H1 (cell line): ENCODE data around the gene KLHDC7B. TPM values are rescaled to one million over a fixed set of nuclear protein-coding genes. Genes with fewer than 3 reads are reported as not detected.

Experiments used
- CTCF ChIA-PET: fragments of 300-600 bp; sonication (Branson Sonifier 250); formaldehyde crosslinking; loops from one replicate; lab custom pipeline; 2021; ENCODE audit not compliant: partially characterized antibody; lab: Charles Lee
- POLR2A ChIA-PET: fragments of 300-600 bp; sonication (Branson Sonifier 250); formaldehyde crosslinking; loops from one replicate; lab custom pipeline; 2021; ENCODE audit warnings: inconsistent platforms; ENCODE audit not compliant: partially characterized antibody; lab: Charles Lee
- DNase-seq, 2 experiments: peaks; one replicate each; pipeline versions ENCODE4 v3.0.0 to v3.0.0-alpha.2; 2010 to 2022; ENCODE audit warnings: low spot score in 2 of 2, low read depth in 1 of 2, mixed read lengths in 1 of 2
- FAIRE-seq: peaks from 2 replicates; lab custom pipeline; 2011; peaks lifted over from hg19 to GRCh38; lab: Jason Lieb, UNC
- H2AFZ ChIP-seq: 2 replicates; pipeline ENCODE4 v1.8.1; 2012; ENCODE audit warnings: low read length, inconsistent platforms
- H2AK5ac ChIP-seq: 2 replicates; pipeline ENCODE4 v1.6.1; 2013; ENCODE audit warnings: low read depth, low read length
- H2BK120ac ChIP-seq: replicated peaks from 2 replicates; pipeline ENCODE3; 2013; ENCODE audit warnings: low read depth, low read length, inconsistent platforms
- H2BK12ac ChIP-seq: 2 replicates; pipeline ENCODE4 v1.6.1; 2013; ENCODE audit warnings: low read depth, low read length
- H2BK15ac ChIP-seq: 2 replicates; pipeline ENCODE4 v1.6.1; 2013; ENCODE audit warnings: low read length
- H2BK20ac ChIP-seq: 2 replicates; pipeline ENCODE4 v1.6.1; 2013; ENCODE audit warnings: low read length
- H2BK5ac ChIP-seq: 2 replicates; pipeline ENCODE4 v1.6.1; 2013; ENCODE audit warnings: low read depth, low read length
- H3K14ac ChIP-seq: 2 replicates; pipeline ENCODE4 v1.6.1; 2013; ENCODE audit warnings: inconsistent platforms; ENCODE audit not compliant: insufficient read length
- H3K18ac ChIP-seq: 2 replicates; pipeline ENCODE4 v1.6.1; 2013; ENCODE audit warnings: low read length; ENCODE audit errors: extremely low read depth
- H3K23ac ChIP-seq: 2 replicates; pipeline ENCODE4 v1.6.1; 2013; ENCODE audit warnings: inconsistent platforms; ENCODE audit not compliant: insufficient read length
- H3K23me2 ChIP-seq: 2 replicates; pipeline ENCODE4 v1.6.1; 2013; ENCODE audit warnings: low read depth, low read length
- H3K27ac ChIP-seq: 2 replicates; pipeline ENCODE4 v1.6.1; 2011; ENCODE audit warnings: low read depth, low read length, inconsistent platforms
- H3K27me3 ChIP-seq, 4 experiments: replicated peaks in 1 of 4; 1 replicate in 1 of 4; 2 replicates in 3 of 4; pipeline versions ENCODE4 v1.6.1 to v1.8.1; 2011 to 2013; ENCODE audit warnings: low read length in 3 of 4, mild to moderate bottlenecking in 3 of 4, inconsistent platforms in 2 of 4, mixed read lengths in 2 of 4, moderate library complexity in 1 of 4; ENCODE audit not compliant: control insufficient read depth in 3 of 4, insufficient read depth in 3 of 4; ENCODE audit errors: extremely low read depth in 1 of 4
- H3K36me3 ChIP-seq, 4 experiments: 2 replicates each; pipeline versions ENCODE4 v1.6.1 to v1.8.1; 2011 to 2013; ENCODE audit warnings: mild to moderate bottlenecking in 4 of 4, low read length in 3 of 4, moderate library complexity in 2 of 4, control low read depth in 1 of 4, inconsistent platforms in 1 of 4; ENCODE audit not compliant: insufficient read depth in 4 of 4, control insufficient read depth in 2 of 4
- H3K4ac ChIP-seq: replicated peaks from 2 replicates; pipeline ENCODE3; 2013; ENCODE audit warnings: low read length, low read depth, mixed read lengths, inconsistent platforms; ENCODE audit not compliant: insufficient read length
- H3K4me1 ChIP-seq, 4 experiments: replicated peaks in 1 of 4; 1 replicate in 1 of 4; 2 replicates in 3 of 4; pipeline versions ENCODE4 v1.6.1 to v1.8.1; 2011 to 2013; ENCODE audit warnings: low read length in 3 of 4, inconsistent platforms in 2 of 4, mixed read lengths in 1 of 4; ENCODE audit not compliant: insufficient read depth in 4 of 4, control insufficient read depth in 3 of 4
- H3K4me2 ChIP-seq, 2 experiments: 2 replicates each; pipeline versions ENCODE4 v1.6.1 to v1.8.1; 2011 to 2013; ENCODE audit warnings: low read depth in 2 of 2, low read length in 2 of 2, control low read depth in 1 of 2, inconsistent platforms in 1 of 2, mild to moderate bottlenecking in 1 of 2; ENCODE audit not compliant: insufficient read depth in 1 of 2
- H3K4me3 ChIP-seq, 4 experiments: fragments of 200-600, 300-600 bp in 1 of 4; sonication (generic), shearing (Covaris generic), sonication (Bioruptor Twin) in 1 of 4; 2 replicates each; pipeline versions ENCODE4 v1.5.1 to v1.8.1; 2011 to 2016; ENCODE audit warnings: low read length in 4 of 4, low read depth in 3 of 4, control low read depth in 2 of 4, inconsistent platforms in 2 of 4, mild to moderate bottlenecking in 2 of 4, mixed read lengths in 1 of 4, moderate library complexity in 1 of 4; ENCODE audit not compliant: insufficient read depth in 2 of 4; ENCODE audit errors: extremely low read depth in 1 of 4
- H3K56ac ChIP-seq: replicated peaks from 2 replicates; pipeline ENCODE3; 2013; ENCODE audit warnings: low read depth, mild to moderate bottlenecking, mixed read lengths, low read length, inconsistent platforms; ENCODE audit not compliant: insufficient read length
- H3K79me1 ChIP-seq: 2 replicates; pipeline ENCODE4 v1.6.1; 2013; ENCODE audit warnings: low read depth, low read length, control low read depth
- H3K79me2 ChIP-seq, 2 experiments: 2 replicates each; pipeline versions ENCODE4 v1.6.1 to v1.8.1; 2012 to 2013; ENCODE audit warnings: low read length in 2 of 2, mild to moderate bottlenecking in 2 of 2, inconsistent platforms in 1 of 2; ENCODE audit not compliant: insufficient read depth in 2 of 2, control insufficient read depth in 1 of 2
- H3K9ac ChIP-seq, 4 experiments: replicated peaks in 1 of 4; 1 replicate in 1 of 4; 2 replicates in 3 of 4; pipeline versions ENCODE4 v1.6.1 to v1.8.1; 2011 to 2013; ENCODE audit warnings: low read depth in 3 of 4, low read length in 3 of 4, control low read depth in 2 of 4, mild to moderate bottlenecking in 2 of 4, moderate library complexity in 2 of 4, inconsistent platforms in 1 of 4; ENCODE audit errors: extremely low read depth in 1 of 4
- H3K9me3 ChIP-seq, 2 experiments: 2 replicates each; pipeline versions ENCODE4 v1.6.1 to v1.8.1; 2012 to 2013; ENCODE audit warnings: mild to moderate bottlenecking in 2 of 2, moderate library complexity in 2 of 2, control low read depth in 1 of 2, inconsistent platforms in 1 of 2, low read depth in 1 of 2, low read length in 1 of 2, mixed read lengths in 1 of 2; ENCODE audit not compliant: insufficient read depth in 2 of 2
- H4K20me1 ChIP-seq, 2 experiments: replicated peaks in 1 of 2; 2 replicates each; pipeline versions ENCODE3 to v1.8.1; 2011 to 2013; ENCODE audit warnings: inconsistent platforms in 2 of 2, low read length in 2 of 2, mild to moderate bottlenecking in 1 of 2; ENCODE audit not compliant: insufficient read depth in 2 of 2, control insufficient read depth in 1 of 2
- H4K5ac ChIP-seq: 2 replicates; pipeline ENCODE4 v1.6.1; 2013; ENCODE audit warnings: low read length, low read depth, mixed read lengths, inconsistent platforms; ENCODE audit not compliant: insufficient read length
- H4K8ac ChIP-seq: 2 replicates; pipeline ENCODE4 v1.8.0; 2013; ENCODE audit warnings: mild to moderate bottlenecking, moderate library complexity, low read length, inconsistent platforms; ENCODE audit not compliant: insufficient read depth; ENCODE audit errors: extremely low read depth
- H4K91ac ChIP-seq: replicated peaks from 2 replicates; pipeline ENCODE3; 2013; ENCODE audit warnings: low read length, mixed read lengths, inconsistent platforms; ENCODE audit not compliant: insufficient read length
- CBX5 ChIP-seq: fragments of 300-800, 300-1000 bp; sonication (generic); IDR thresholded peaks from 2 replicates; pipeline ENCODE4 v1.7.1; 2016; ENCODE audit warnings: antibody characterized with exemption, low read length, low read depth
- HDAC2 ChIP-seq, 2 experiments: fragments of 300-600 bp in 1 of 2; sonication (generic) in 1 of 2; IDR thresholded peaks; 2 replicates each; pipeline ENCODE4 v1.6.1; 2011 to 2012; ENCODE audit warnings: low read depth in 2 of 2, low read length in 2 of 2, mild to moderate bottlenecking in 2 of 2, moderate library complexity in 2 of 2, borderline replicate concordance in 1 of 2, inconsistent platforms in 1 of 2
- KDM1A ChIP-seq: fragments of 200-600, 300-600 bp; sonication (generic); IDR thresholded peaks from 2 replicates; pipeline ENCODE4 v1.7.1; 2016; ENCODE audit warnings: mild to moderate bottlenecking, low read length, borderline replicate concordance
- RFX5 ChIP-seq: IDR thresholded peaks from 2 replicates; pipeline ENCODE4 v1.6.1; 2011; ENCODE audit warnings: low read depth, low read length, improper control_type of control experiment, borderline replicate concordance
- SIN3A ChIP-seq, 2 experiments: IDR thresholded peaks in 1 of 2; conservative IDR thresholded peaks in 1 of 2; 2 replicates each; pipeline ENCODE4 v1.6.1; 2011 to 2012; ENCODE audit warnings: low read length in 2 of 2, improper control_type of control experiment in 1 of 2, low read depth in 1 of 2, mild to moderate bottlenecking in 1 of 2
- SIX5 ChIP-seq: IDR thresholded peaks from 2 replicates; pipeline ENCODE4 v1.6.1; 2011; ENCODE audit warnings: mild to moderate bottlenecking, low read depth, low read length
- SP2 ChIP-seq: IDR thresholded peaks from 2 replicates; pipeline ENCODE4 v1.6.1; 2012; ENCODE audit warnings: mild to moderate bottlenecking, low read length, inconsistent platforms
- SRF ChIP-seq: IDR thresholded peaks from 2 replicates; pipeline ENCODE4 v1.6.1; 2011; ENCODE audit warnings: mild to moderate bottlenecking, low read depth, low read length, moderate library complexity
- SUZ12 ChIP-seq: fragments of 200-600 bp; sonication (generic); IDR thresholded peaks from 2 replicates; pipeline ENCODE4 v1.6.1; 2012; ENCODE audit warnings: mild to moderate bottlenecking, inconsistent platforms, low read length, moderate library complexity, mixed read lengths
- TBP ChIP-seq: IDR thresholded peaks from 2 replicates; pipeline ENCODE4 v1.6.1; 2011; ENCODE audit warnings: low read depth, low read length, improper control_type of control experiment
- TCF12 ChIP-seq: IDR thresholded peaks from 2 replicates; pipeline ENCODE4 v1.6.1; 2011; ENCODE audit warnings: low read depth, mild to moderate bottlenecking, low read length
- WGBS, 2 experiments: shearing (Covaris generic) in 1 of 2; methylation state at CpG; one replicate each; pipeline versions ENCODE4 v1.1.6 to v1.1.7; 2013 to 2015; ENCODE audit warnings: low lambda C conversion rate in 2 of 2, mixed read lengths in 2 of 2, inconsistent platforms in 1 of 2, low coverage in 1 of 2, missing lambda C conversion rate in 1 of 2; ENCODE audit not compliant: insufficient replicate concordance in 2 of 2, insufficient coverage in 1 of 2, insufficient read length in 1 of 2; ENCODE audit errors: extremely low coverage in 1 of 2, missing lambda C conversion rate in 1 of 2; 5-methylcytosine and 5-hydroxymethylcytosine counted together
- polyA plus RNA-seq, 7 experiments: library from polyadenylated mRNA; depleted of rRNA in 3 of 7; stranded (reverse) in 5 of 7; unstranded in 2 of 7; fragments of >200 nt in 5 of 7; fragments of 200-250 nt in 2 of 7; gene quantifications; 1 replicate in 5 of 7; 2 replicates in 1 of 7; 4 replicates in 1 of 7; pipeline versions ENCODE4 v1.2.1 to v1.2.3, GENCODE V29; 2011 to 2013; ENCODE audit warnings: missing spikeins in 2 of 7, mixed read lengths in 2 of 7
- total RNA-seq: library from RNA; stranded (reverse); fragmentation: NEBNext Ultra II Directional; extraction: Animal tissue kit (Norgen Biotek cat#: 25700); gene quantifications from 2 replicates; pipeline ENCODE4 v1.2.1, GENCODE V29; 2021
- TF ChIP-seq, protein P1 (sequence below): IDR thresholded peaks from 2 replicates; pipeline ENCODE4 v1.6.1; 2012; ENCODE audit warnings: inconsistent platforms

KLHDC7B gene
- total and polyA plus RNA-seq, 2 of the 8 experiments (the other 6 are each of a cell fraction or from before 2014, with no cell fraction given), result not detected

- H3K36me3 ChIP-seq, result peaks cover 0 to 3% (median 0%) of the 10 kb centered on the region in 4 experiments; a peak in 1 of 8 replicates
- H2AK5ac ChIP-seq, result no peak overlapping the region
- H3K9ac ChIP-seq, result no peak overlapping the region
- ChIA-PET POLR2A (interaction anchor here (0.9 kb wide), 1 partner anchor 10 kb away, joined by 4 read pairs; no protein-coding TSS in a partner anchor), CTCF (interaction anchor here (0.6 kb wide), 1 partner anchor 59 kb away, joined by 3 read pairs; no protein-coding TSS in a partner anchor)
- peaks cover 9 to 11% of the 10 kb centered on the region in 2 experiments for H4K20me1 ChIP-seq
- H4K91ac ChIP-seq, result no peak overlapping the region
- H3K27ac ChIP-seq, result no peak overlapping the region
- no peak overlapping the region for H2BK120ac ChIP-seq
- H3K4ac ChIP-seq, result no peak overlapping the region
- peaks cover 0 to 16% (median 4%) of the 10 kb centered on the region in 4 experiments; a peak in 5 of 7 replicates for H3K4me1 ChIP-seq
- H3K14ac ChIP-seq, result no peak overlapping the region
- no peaks in the 10 kb centered on the region for H3K9me3 ChIP-seq
- H2AFZ ChIP-seq, result no peak overlapping the region
- peaks cover 50 to 74% (median 54%) of the 10 kb centered on the region in 4 experiments; a peak in 6 of 7 replicates for H3K27me3 ChIP-seq
- H4K8ac ChIP-seq, result peak overlapping the region; percentile 57; the same call in 1 of the 2 replicates
- no peak overlapping the region for H3K56ac ChIP-seq
- H3K4me3 ChIP-seq, result no peak overlapping the region; a peak in 2 of 8 replicates
- no peak overlapping the region for H4K5ac ChIP-seq
- H3K79me2 ChIP-seq, result no peaks in the 10 kb centered on the region
- 64% methylated on average over 22 of the region's 52 CpGs; no CpG with 5 or more reads in 1 of the 2 experiments for WGBS, 2 experiments
- H2BK5ac ChIP-seq, result no peak overlapping the region
- DNase-seq (peak in 1 of 2 experiments; percentile 92), FAIRE-seq (no peak)
- peak overlapping the region; percentile 34 to 71; a peak in 3 of 4 replicates for H3K4me2 ChIP-seq
- H3K23me2 ChIP-seq, result peaks cover 2% of the 10 kb centered on the region; the same call in 1 of the 2 replicates
- H3K79me1 ChIP-seq, result no peaks in the 10 kb centered on the region
- H2BK20ac ChIP-seq, result no peak overlapping the region
- no peak overlapping the region for H3K23ac ChIP-seq
- H2BK15ac ChIP-seq, result no peak overlapping the region
- no peak overlapping the region for H2BK12ac ChIP-seq
- H3K18ac ChIP-seq, result no peak overlapping the region
- TF ChIP-seq CBX5 (no peak), TBP (no peak), TCF12 (no peak), HDAC2 (IDR thresholded peaks at IDR 0.05; ENCODE audit: borderline replicate concordance in 1 of 2, low read depth in 2 of 2, low read length in 2 of 2) (peak; percentile 98 to 99; a peak in 3 of 4 replicates), SIX5 (no peak), SP2 (no peak), SUZ12 (no peak; the same call in 1 of the 2 replicates), SRF (no peak), KDM1A (no peak), RFX5 (no peak), SIN3A (conservative IDR thresholded peaks at IDR 0.05 in 1 of 2, IDR thresholded peaks at IDR 0.05 in 1 of 2; ENCODE audit: low read depth in 1 of 2, low read length in 2 of 2) (peak; percentile 100)
- TF ChIP-seq, protein P1, sequence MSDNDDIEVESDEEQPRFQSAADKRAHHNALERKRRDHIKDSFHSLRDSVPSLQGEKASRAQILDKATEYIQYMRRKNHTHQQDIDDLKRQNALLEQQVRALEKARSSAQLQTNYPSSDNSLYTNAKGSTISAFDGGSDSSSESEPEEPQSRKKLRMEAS, result peak; percentile 90
These were observed 54.2 kb downstream of the KLHDC7B start for GRCh38 chr22:50599816-50600455.
